GM19372 (cell line): ENCODE measurements around the gene STRN.
"Not testable (repeated sequence)": the region's sequence is repeated elsewhere in the genome, so short reads cannot be mapped to it uniquely, and the experiment has no call there.

ENCODE experiments used
- ATAC-seq: cut with Tn5 transposase; IDR thresholded peaks from one replicate; pipeline ENCODE4 v1.9.1; 2021; ENCODE audit warnings: mild to moderate bottlenecking, low read depth, moderate library complexity; ENCODE audit not compliant: unreplicated experiment

Gene STRN

GRCh38 chr2:36965206-36965605 lies 1.1 kb downstream of the STRN start:
- no peak for ATAC-seq

GRCh38 chr2:36964496-36965058 lies 1.8 kb downstream of the STRN start:
- no peak for ATAC-seq

- no peak for ATAC-seq
Measured at GRCh38 chr2:36963734-36964133, 2.6 kb downstream of the STRN start.

GRCh38 chr2:36963106-36963505 lies 3.2 kb downstream of the STRN start:
- no peak for ATAC-seq

- ATAC-seq, result no peak
Measured at GRCh38 chr2:36960773-36961172, 5.6 kb downstream of the STRN start.

- no peak for ATAC-seq
Measured at GRCh38 chr2:36960005-36960675, 6.2 kb downstream of the STRN start.

GRCh38 chr2:36954977-36955607 lies 11.2 kb downstream of the STRN start:
- ATAC-seq, result no peak

GRCh38 chr2:36952748-36953197 lies 13.6 kb downstream of the STRN start:
- no peak for ATAC-seq

GRCh38 chr2:36951574-36951973 lies 14.8 kb downstream of the STRN start:
- ATAC-seq, result no peak

- ATAC-seq, result no peak
Measured at GRCh38 chr2:36951027-36951518, 15.3 kb downstream of the STRN start.

GRCh38 chr2:36949845-36950244 lies 16.5 kb downstream of the STRN start:
- ATAC-seq, result no peak

GRCh38 chr2:36945240-36945639 lies 21.1 kb downstream of the STRN start:
- ATAC-seq, result not testable (repeated sequence)

GRCh38 chr2:36941867-36942266 lies 24.5 kb downstream of the STRN start:
- ATAC-seq, result no peak

GRCh38 chr2:36936526-36936925 lies 29.8 kb downstream of the STRN start:
- not testable (repeated sequence) for ATAC-seq

GRCh38 chr2:36931688-36932087 lies 34.6 kb downstream of the STRN start:
- not testable (repeated sequence) for ATAC-seq

- ATAC-seq, result not testable (repeated sequence)
Measured at GRCh38 chr2:36930787-36931410, 35.4 kb downstream of the STRN start.

- ATAC-seq, result not testable (repeated sequence)
Measured at GRCh38 chr2:36926175-36927132, 39.9 kb downstream of the STRN start.

GRCh38 chr2:36922629-36923028 lies 43.7 kb downstream of the STRN start:
- ATAC-seq, result not testable (repeated sequence)

- no peak for ATAC-seq
Measured at GRCh38 chr2:36921984-36922383, 44.4 kb downstream of the STRN start.
